Measurements from ENCODE around the gene CDC42BPB. TPM values are rescaled to one million over a fixed set of nuclear protein-coding genes. Genes with fewer than 3 reads are reported as not detected.

Gene CDC42BPB
- total RNA-seq, 1 experiment from 2014 or later, result 84.4 TPM

GRCh38 chr14:103091041-103091882, 33.9 kb upstream of the CDC42BPB start:
- ATAC-seq (peak; percentile 73), DNase-seq (ENCODE audit: low read depth, low spot score) (no peak)
- ChIA-PET POLR2A (no interaction called here), CTCF (no interaction called here)
- H3K4me3 ChIP-seq (ENCODE audit: low read depth in 2 of 2, low read length in 2 of 2), result peak overlapping the region; percentile 26 to 42
- no TSS peak for BruUV-seq (replicated peaks)
- peak overlapping the region; percentile 63; the same call in 1 of the 2 replicates for H3K27ac ChIP-seq (ENCODE audit: low read length)
- H3K9me3 ChIP-seq (ENCODE audit: control insufficient read depth, insufficient read depth, low read depth, low read length), result no peaks in the 10 kb centered on the region
- no peaks in the 10 kb centered on the region for H3K27me3 ChIP-seq (ENCODE audit: control insufficient read depth, insufficient read depth, low read length)
- in situ Hi-C loops (cut with HindIII; ENCODE audit: low pct_unique_long_range_greater_than_20kb, low sequenced_read_pairs) (no loop called here), intact Hi-C loops (cut with micrococcal nuclease; ENCODE audit: unreplicated experiment) (no loop called here)
- H3K4me1 ChIP-seq (ENCODE audit: control insufficient read depth, insufficient read depth, low read length), result no peaks in the 10 kb centered on the region
- H3K36me3 ChIP-seq (ENCODE audit: control insufficient read depth, insufficient read depth, low read length), result no peaks in the 10 kb centered on the region
- TF ChIP-seq POLR2AphosphoS5 (IDR thresholded peaks at IDR 0.05; ENCODE audit: low read depth, low read length) (no peak), TCF7L2 (IDR thresholded peaks at IDR 0.05; ENCODE audit: low read depth, low read length) (no peak), SIN3A (IDR thresholded peaks at IDR 0.05; ENCODE audit: borderline replicate concordance, insufficient read depth, low read depth, low read length) (no peak), REST (IDR thresholded peaks at IDR 0.05; ENCODE audit: insufficient read depth in 1 of 2, low read depth in 2 of 2, low read length in 1 of 2) (no peak), CTCF (IDR thresholded peaks at IDR 0.05) (peak; percentile 79; the same call in 1 of the 2 replicates)

GRCh38 chr14:103090481-103091020, 33.2 kb upstream of the CDC42BPB start:
- Histone ChIP-seq H3K4me1 (ENCODE audit: control insufficient read depth, insufficient read depth, low read length) (no peaks in the 10 kb centered on the region), H3K9me3 (ENCODE audit: control insufficient read depth, insufficient read depth, low read depth, low read length) (no peaks in the 10 kb centered on the region), H3K36me3 (ENCODE audit: control insufficient read depth, insufficient read depth, low read length) (no peaks in the 10 kb centered on the region), H3K27ac (ENCODE audit: low read length) (no peak overlapping the region), H3K27me3 (ENCODE audit: control insufficient read depth, insufficient read depth, low read length) (no peaks in the 10 kb centered on the region), H3K4me3 (ENCODE audit: low read depth in 2 of 2, low read length in 2 of 2) (no peak overlapping the region)
- DNase-seq (ENCODE audit: low read depth, low spot score) (no peak), ATAC-seq (no peak)
- BruUV-seq (replicated peaks), result no TSS peak
- intact Hi-C loops (cut with micrococcal nuclease; ENCODE audit: unreplicated experiment) (no loop called here), in situ Hi-C loops (cut with HindIII; ENCODE audit: low pct_unique_long_range_greater_than_20kb, low sequenced_read_pairs) (no loop called here)
- ChIA-PET POLR2A (no interaction called here), CTCF (no interaction called here)
- TF ChIP-seq SIN3A (IDR thresholded peaks at IDR 0.05; ENCODE audit: borderline replicate concordance, insufficient read depth, low read depth, low read length), result no peak
- no peak for TF ChIP-seq REST (IDR thresholded peaks at IDR 0.05; ENCODE audit: insufficient read depth in 1 of 2, low read depth in 2 of 2, low read length in 1 of 2)
- no peak for TF ChIP-seq CTCF (IDR thresholded peaks at IDR 0.05)

Data from Panc1 (cell line).